Vagina (tissue), 2 donors: ENCODE measurements around the gene POMT2. TPM values are rescaled to one million over a fixed set of nuclear protein-coding genes. Genes with fewer than 3 reads are reported as not detected.

ENCODE experiments used
- DNase-seq, 2 donors: peaks; one replicate each; pipeline ENCODE4 v3.0.0-alpha.2; 2017; ENCODE audit errors: extremely low spot score in 2 of 2
- H3K27ac ChIP-seq: fragments of 200-600 bp; sonication (generic); one replicate; pipeline ENCODE4 v1.5.1; 2019
- H3K27me3 ChIP-seq: fragments of 200-600 bp; sonication (generic); one replicate; pipeline ENCODE4 v1.5.1; 2019
- H3K36me3 ChIP-seq, 2 donors: fragments of 200-600 bp; sonication (generic); one replicate each; pipeline ENCODE4 v1.5.1; 2017 to 2019
- H3K4me1 ChIP-seq: fragments of 200-600 bp; sonication (generic); one replicate; pipeline ENCODE4 v1.5.1; 2019
- H3K4me3 ChIP-seq, 2 donors: fragments of 200-600 bp; sonication (generic); 1 replicate in 1 of 2; 2 replicates in 1 of 2; pipeline ENCODE4 v1.5.1; 2016 to 2019
- H3K9me3 ChIP-seq: fragments of 200-600 bp; sonication (generic); one replicate; pipeline ENCODE4 v1.5.1; 2019
- POLR2A ChIP-seq, 2 donors: fragments of 450-650 bp; IDR thresholded peaks; one replicate each; pipeline ENCODE4 v1.6.1; 2017; ENCODE audit warnings: antibody characterized with exemption in 2 of 2, mild to moderate bottlenecking in 2 of 2, moderate library complexity in 2 of 2
- POLR2AphosphoS5 ChIP-seq, 2 donors: sonication (generic); formaldehyde crosslinking; IDR thresholded peaks; one replicate each; pipeline ENCODE4 v1.9.0; 2017; ENCODE audit warnings: antibody characterized with exemption in 2 of 2, mild to moderate bottlenecking in 2 of 2, low read depth in 1 of 2; ENCODE audit not compliant: insufficient read depth in 1 of 2
- intact Hi-C: fragments of 100-400 bp; cut with DNase I; formaldehyde crosslinking; loops from one replicate; pipeline ENCODE4 v1.15.1; 2023
- total RNA-seq: library from RNA; depleted of rRNA; stranded (reverse); fragments of >200 nt; gene quantifications from one replicate; pipeline ENCODE4 v1.2.3, GENCODE V29; 2016
- TF ChIP-seq, protein P1 (sequence below), 3 experiments: fragments of 450-650 bp in 2 of 3; fragments of 200-600 bp in 1 of 3; sonication (generic) in 1 of 3; IDR thresholded peaks; one replicate each; pipeline ENCODE4 v1.5.1; 2017 to 2019; ENCODE audit warnings: antibody characterized with exemption in 3 of 3, mild to moderate bottlenecking in 2 of 3, moderate library complexity in 2 of 3

The POMT2 gene
- total RNA-seq, 1 donor from 2014 or later, result 33.1 TPM

DNA sequence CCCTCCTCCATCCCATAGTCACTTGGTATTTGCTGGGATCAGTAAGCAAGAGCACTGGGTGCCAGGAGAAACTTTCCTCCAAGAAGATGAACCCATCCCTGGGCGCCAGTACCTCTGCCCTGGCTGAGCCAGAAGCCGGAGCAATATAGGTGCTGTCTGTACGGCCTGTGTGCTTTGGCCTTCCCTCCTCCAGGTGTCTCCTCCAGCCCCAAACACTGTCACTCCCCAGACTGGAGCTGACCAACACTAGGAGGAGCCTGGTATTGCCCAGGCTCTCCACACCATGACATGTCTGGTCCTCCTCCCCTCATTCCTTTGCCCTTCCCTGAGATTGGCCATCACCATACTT, 5.0 kb upstream of the POMT2 start:
- intact Hi-C loops, result no loop called here
- Histone ChIP-seq H3K4me1 (peaks cover 7% of the 10 kb centered on the region), H3K27ac (no peak overlapping the region), H3K9me3 (no peaks in the 10 kb centered on the region), H3K27me3 (no peaks in the 10 kb centered on the region), H3K4me3 (no peak overlapping the region), H3K36me3 (no peaks in the 10 kb centered on the region)
- no peak for TF ChIP-seq POLR2AphosphoS5 (IDR thresholded peaks at IDR 0.05; ENCODE audit: insufficient read depth in 1 of 2, low read depth in 1 of 2)
- no peak for TF ChIP-seq POLR2A (IDR thresholded peaks at IDR 0.05)
- TF ChIP-seq, protein P1, sequence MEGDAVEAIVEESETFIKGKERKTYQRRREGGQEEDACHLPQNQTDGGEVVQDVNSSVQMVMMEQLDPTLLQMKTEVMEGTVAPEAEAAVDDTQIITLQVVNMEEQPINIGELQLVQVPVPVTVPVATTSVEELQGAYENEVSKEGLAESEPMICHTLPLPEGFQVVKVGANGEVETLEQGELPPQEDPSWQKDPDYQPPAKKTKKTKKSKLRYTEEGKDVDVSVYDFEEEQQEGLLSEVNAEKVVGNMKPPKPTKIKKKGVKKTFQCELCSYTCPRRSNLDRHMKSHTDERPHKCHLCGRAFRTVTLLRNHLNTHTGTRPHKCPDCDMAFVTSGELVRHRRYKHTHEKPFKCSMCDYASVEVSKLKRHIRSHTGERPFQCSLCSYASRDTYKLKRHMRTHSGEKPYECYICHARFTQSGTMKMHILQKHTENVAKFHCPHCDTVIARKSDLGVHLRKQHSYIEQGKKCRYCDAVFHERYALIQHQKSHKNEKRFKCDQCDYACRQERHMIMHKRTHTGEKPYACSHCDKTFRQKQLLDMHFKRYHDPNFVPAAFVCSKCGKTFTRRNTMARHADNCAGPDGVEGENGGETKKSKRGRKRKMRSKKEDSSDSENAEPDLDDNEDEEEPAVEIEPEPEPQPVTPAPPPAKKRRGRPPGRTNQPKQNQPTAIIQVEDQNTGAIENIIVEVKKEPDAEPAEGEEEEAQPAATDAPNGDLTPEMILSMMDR (IDR thresholded peaks at IDR 0.05), result no peak
- DNase-seq, result no peak

DNA sequence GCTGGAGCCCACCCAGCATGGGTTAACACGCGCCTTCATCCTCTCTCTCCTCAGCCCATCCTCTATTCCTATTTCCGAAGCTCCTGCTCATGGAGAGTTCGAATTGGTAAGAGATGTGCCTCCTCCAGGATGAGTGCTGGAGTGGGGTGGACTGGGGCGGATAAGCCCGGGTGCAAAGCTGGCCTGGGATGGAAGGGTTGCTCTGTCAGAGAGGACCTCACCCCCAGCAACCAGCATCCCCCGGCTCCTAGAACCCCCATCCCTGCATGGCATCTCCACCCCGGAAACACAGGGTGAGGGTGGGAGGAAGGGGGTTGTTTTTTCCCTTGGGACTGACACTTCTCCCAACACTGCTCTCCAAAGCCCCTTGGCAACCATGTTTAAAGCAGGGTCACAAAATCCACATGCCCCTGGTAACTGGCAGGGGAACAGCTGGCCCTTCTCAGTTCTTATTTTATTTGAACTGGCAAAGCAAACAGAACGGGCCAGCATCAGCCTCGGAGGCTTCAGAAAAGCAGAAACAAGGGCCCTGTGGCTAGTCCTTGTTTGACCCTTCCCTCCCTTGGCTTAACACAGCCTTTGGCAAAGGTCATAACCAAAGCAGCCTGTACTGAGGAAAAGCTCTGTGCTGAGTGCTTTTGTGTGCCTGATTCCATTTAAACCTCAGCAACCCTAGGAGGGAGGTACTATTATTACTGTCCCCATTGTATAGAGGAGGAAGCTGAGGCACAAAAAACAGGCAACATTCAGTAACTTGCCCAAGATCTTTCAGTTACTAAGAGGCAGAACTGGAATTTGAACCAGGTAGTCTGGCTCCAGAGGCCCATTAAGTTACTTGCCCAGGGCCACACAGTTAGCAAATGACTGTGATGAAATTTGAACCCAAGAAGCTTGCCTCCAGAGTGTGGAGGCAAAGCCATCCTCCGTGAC, 4.4 kb upstream of the POMT2 start:
- no peak overlapping the region for H3K4me3 ChIP-seq
- TF ChIP-seq POLR2AphosphoS5 (IDR thresholded peaks at IDR 0.05; ENCODE audit: insufficient read depth in 1 of 2, low read depth in 1 of 2) (no peak), POLR2A (IDR thresholded peaks at IDR 0.05) (no peak)
- TF ChIP-seq, protein P1 (IDR thresholded peaks at IDR 0.05), result no peak
- H3K27me3 ChIP-seq, result no peaks in the 10 kb centered on the region
- peaks cover 8% of the 10 kb centered on the region for H3K4me1 ChIP-seq
- no peak overlapping the region for H3K27ac ChIP-seq
- DNase-seq, result no peak
- no peaks in the 10 kb centered on the region for H3K9me3 ChIP-seq
- no peaks in the 10 kb centered on the region for H3K36me3 ChIP-seq
- intact Hi-C loops, result no loop called here

DNA sequence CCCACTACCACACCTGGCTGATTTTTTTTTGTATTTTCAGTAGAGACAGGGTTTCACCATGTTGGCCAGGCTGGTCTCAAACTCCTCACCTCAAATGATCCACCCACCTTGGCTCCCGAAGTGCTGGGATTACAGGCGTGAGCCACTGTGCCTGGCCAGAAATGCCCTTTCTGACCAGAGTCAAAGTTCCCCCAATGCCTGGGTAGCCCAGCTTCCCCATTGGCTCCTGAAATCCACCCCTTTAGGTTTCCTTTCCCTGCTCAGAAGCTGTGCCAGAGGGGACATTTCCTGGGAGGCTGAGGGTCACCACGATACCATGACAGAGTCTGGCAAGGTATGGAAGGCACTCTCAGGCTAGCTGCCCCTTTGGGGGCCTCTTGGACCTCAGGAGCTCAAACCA, 3.6 kb upstream of the POMT2 start:
- intact Hi-C loops, result no loop called here
- Histone ChIP-seq H3K36me3 (no peaks in the 10 kb centered on the region), H3K4me1 (peaks cover 16% of the 10 kb centered on the region), H3K9me3 (no peaks in the 10 kb centered on the region), H3K4me3 (no peak overlapping the region), H3K27me3 (no peaks in the 10 kb centered on the region), H3K27ac (no peak overlapping the region)
- TF ChIP-seq, protein P1 (IDR thresholded peaks at IDR 0.05), result no peak
- DNase-seq, result no peak

DNA sequence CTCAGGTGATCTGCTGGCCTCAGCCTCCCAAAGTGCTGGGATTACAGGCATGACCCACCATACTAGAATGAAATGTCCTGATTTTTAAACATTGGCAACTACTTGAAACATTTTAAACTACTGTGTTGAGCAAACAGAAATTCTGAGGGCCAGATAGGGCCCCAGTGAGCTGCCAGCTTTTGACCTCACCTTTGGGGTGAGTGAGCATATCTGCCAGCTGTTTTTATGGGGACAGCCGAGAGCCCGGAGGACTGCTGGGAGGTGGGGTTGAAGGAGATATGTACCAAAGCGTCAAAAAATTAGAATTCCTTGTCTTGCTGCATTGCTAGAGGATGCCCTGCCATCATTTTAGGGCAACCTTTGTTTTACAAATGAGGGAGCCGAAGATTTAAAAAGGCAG, 2.9 kb upstream of the POMT2 start:
- Histone ChIP-seq H3K4me3 (no peak overlapping the region), H3K9me3 (no peaks in the 10 kb centered on the region), H3K27me3 (no peaks in the 10 kb centered on the region), H3K36me3 (no peaks in the 10 kb centered on the region), H3K27ac (no peak overlapping the region), H3K4me1 (peaks cover 23% of the 10 kb centered on the region)
- intact Hi-C loops, result no loop called here
- TF ChIP-seq, protein P1 (IDR thresholded peaks at IDR 0.05), result no peak
- TF ChIP-seq POLR2AphosphoS5 (IDR thresholded peaks at IDR 0.05; ENCODE audit: insufficient read depth in 1 of 2, low read depth in 1 of 2), result no peak
- TF ChIP-seq POLR2A (IDR thresholded peaks at IDR 0.05), result no peak
- no peak for DNase-seq

DNA sequence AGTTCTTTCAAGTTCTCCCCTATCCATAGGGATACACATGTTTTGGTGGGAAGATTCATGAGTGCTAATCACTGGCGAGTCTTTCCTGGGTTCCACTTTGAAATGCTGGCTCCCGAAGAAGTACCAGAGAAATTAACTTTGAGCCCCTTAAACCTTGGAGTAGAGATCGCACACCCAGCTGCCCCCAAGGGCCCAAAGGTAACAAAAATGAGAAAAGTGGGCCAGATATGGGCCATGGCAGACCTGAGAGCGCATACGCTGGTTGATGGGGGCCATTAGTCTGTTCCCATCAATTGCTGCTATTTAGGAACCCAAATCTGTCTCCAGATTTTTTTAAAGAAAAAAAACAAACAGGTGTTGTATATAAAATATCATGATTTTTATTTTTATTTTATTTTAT, 2.3 kb upstream of the POMT2 start:
- Histone ChIP-seq H3K27me3 (no peaks in the 10 kb centered on the region), H3K27ac (no peak overlapping the region), H3K4me3 (no peak overlapping the region), H3K36me3 (no peaks in the 10 kb centered on the region), H3K9me3 (no peaks in the 10 kb centered on the region), H3K4me1 (peaks cover 23% of the 10 kb centered on the region)
- intact Hi-C loops, result no loop called here
- no peak for DNase-seq
- TF ChIP-seq, protein P1 (IDR thresholded peaks at IDR 0.05), result no peak
- TF ChIP-seq POLR2AphosphoS5 (IDR thresholded peaks at IDR 0.05; ENCODE audit: insufficient read depth in 1 of 2, low read depth in 1 of 2) (no peak), POLR2A (IDR thresholded peaks at IDR 0.05) (no peak)
